Measurements from ENCODE around the gene OR4Q2.
"Not testable (repeated sequence)": the region's sequence is repeated elsewhere in the genome, so short reads cannot be mapped to it uniquely, and the experiment has no call there.

The OR4Q2 gene

GRCh38 chr14:20001863-20002262 is at the start of gene OR4Q2:
TSS of gene OR4Q2 (plus strand) at chr14:20002163.
- DNase-seq, result no peak

- not testable (repeated sequence) for DNase-seq
These were observed 32.2 kb upstream of the OR4Q2 start for GRCh38 chr14:19969735-19970134.

- DNase-seq, result no peak
These were observed 27.1 kb upstream of the OR4Q2 start for GRCh38 chr14:19974844-19975243.

GRCh38 chr14:19975291-19975690 is 26.7 kb upstream of the OR4Q2 start, which contains the start of gene OR4K15:
TSS of gene OR4K15 (plus strand) at chr14:19975591. CDS start at chr14:19975591, 0 bp downstream.
- no peak for DNase-seq

- no peak for DNase-seq
These were observed 8.5 kb upstream of the OR4Q2 start for GRCh38 chr14:19993438-19993837.

GRCh38 chr14:20002319-20002718 is 356 bp downstream of the OR4Q2 start:
- no peak for DNase-seq

- no peak for DNase-seq
These were observed 6.2 kb downstream of the OR4Q2 start for GRCh38 chr14:20008156-20008555.

GRCh38 chr14:20019257-20019865 is 17.4 kb downstream of the OR4Q2 start, which contains the start of gene OR4K14:
TSS of gene OR4K14 (minus strand) at chr14:20019307. CDS start at chr14:20015193, 4,114 bp downstream.
- no peak for DNase-seq

GRCh38 chr14:20031058-20031457 is 29.1 kb downstream of the OR4Q2 start:
- no peak for DNase-seq

GRCh38 chr14:20035449-20035848 is 33.5 kb downstream of the OR4Q2 start:
- DNase-seq, result no peak

GRCh38 chr14:20035938-20036337 is 34.0 kb downstream of the OR4Q2 start, which contains the start of gene OR4K13:
TSS of gene OR4K13 (minus strand) at chr14:20036038. CDS start at chr14:20034758, 1,280 bp downstream.
- DNase-seq, result no peak

- no peak for DNase-seq
These were observed 42.3 kb downstream of the OR4Q2 start for GRCh38 chr14:20044243-20044642.

- no peak for DNase-seq
These were observed 46.2 kb downstream of the OR4Q2 start for GRCh38 chr14:20048202-20048601.

All from midbrain (tissue), 1 donor.